Measurements from ENCODE around the gene EGFL7.

The EGFL7 gene

DNA sequence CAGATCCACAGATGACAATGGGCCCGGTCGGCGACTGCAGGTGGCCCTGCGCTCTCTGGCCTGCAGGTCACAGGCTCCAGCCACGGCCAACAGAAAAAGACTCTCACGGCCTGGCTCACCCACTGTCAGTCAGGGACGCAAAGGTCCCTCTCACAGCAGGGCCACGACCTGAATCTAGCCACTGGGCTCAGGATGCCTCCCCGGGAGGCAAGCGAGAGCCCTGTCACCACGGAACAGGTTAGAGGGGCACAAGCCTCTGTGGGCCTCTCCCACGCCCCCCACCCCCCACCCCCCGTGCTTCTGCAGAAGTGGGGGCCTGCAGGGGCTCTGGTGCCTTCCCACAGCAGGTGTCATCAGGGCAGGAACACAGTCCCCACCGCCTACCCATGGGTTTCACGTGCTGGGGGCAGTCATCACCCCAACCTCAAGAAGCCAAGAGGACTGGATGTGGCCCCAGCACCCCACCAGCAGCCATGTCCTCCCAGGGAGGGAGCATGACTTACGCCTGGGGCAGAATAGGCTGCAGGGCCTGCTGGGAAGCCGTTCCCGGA is 17.3 kb upstream of the EGFL7 start:
- DNase-seq = no peak

GRCh38 chr9:136645903-136646754 is 16.6 kb upstream of the EGFL7 start:
- no peak for DNase-seq

- DNase-seq = no peak
These were observed 15.6 kb upstream of the EGFL7 start for GRCh38 chr9:136646827-136647711.

DNA sequence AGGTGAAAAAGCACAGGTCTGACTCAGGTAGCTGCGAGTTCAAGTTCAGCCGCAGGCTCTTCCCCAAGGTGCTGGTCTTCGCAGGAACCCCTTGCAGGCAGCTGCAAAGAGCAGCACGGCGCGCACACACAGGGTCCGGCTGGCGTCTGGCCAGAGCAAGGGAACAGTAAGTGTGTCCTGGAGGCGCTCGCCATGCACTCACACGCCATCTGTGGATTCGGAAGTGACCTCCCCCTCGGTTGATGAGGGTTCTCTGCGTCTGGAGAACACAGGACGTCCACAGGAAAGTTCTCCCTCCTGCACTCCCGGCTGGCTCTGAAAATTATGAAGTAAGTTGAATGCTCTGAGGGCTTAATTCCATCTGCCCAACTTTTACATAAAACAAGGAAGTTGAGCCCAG is 14.0 kb upstream of the EGFL7 start:
- no peak for DNase-seq

DNA sequence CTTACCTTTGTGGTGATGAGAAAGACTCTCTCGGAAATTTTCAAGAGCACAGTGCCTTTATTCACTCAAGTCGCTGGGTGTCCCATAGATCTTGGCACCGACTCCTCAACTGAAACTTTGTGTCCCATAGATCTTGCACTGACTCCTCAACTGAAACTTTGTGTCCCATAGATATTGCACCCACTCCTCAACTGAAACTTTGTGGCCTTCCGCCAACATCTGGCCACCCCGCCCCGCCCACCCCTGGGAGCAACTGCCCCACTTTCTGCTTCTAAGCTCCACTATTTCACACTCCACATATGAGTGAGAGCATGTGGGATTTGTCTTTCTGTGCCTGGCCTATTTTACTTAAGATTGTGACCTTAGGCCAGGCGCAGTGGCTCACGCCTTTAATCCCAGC is 12.7 kb upstream of the EGFL7 start:
- no peak for DNase-seq

DNA sequence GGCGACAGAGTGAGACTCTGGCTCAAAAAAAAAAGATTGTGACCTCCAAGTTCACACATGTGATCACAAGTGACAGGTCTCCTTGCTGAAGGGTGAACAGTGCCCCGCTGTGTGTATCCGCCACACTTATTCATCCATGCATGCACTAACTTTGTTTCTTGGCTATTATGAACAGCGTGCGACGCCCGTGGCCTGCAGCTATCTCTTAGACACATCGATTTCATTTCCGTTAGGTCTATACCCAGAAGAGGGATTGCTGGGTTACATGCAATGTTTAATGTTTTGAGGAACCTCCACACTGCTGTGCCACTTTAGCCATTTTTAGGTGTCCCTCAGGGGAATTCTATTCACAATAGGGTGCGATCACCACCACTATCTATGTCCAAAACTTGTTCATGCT is 12.1 kb upstream of the EGFL7 start:
- no peak for DNase-seq

DNA sequence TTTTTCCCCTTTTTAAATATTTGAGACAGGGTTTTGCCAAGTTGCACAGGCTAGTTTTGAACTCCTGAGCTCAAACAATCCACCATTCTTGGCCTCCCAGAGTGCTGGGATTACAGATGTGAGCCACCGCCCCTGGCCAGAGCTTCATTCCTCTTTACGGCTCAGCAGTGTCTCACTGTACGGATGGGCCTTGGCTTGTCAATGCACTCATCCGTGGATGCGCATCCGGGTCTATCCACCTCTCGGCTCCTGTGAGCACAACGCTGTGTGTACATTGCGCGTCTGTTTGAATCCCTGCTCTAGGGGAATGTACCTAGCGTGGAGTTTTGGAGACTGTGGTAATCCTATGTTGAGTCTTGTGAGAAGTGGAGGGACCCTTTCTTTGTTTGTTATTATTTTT is 10.9 kb upstream of the EGFL7 start:
- no peak for DNase-seq

DNA sequence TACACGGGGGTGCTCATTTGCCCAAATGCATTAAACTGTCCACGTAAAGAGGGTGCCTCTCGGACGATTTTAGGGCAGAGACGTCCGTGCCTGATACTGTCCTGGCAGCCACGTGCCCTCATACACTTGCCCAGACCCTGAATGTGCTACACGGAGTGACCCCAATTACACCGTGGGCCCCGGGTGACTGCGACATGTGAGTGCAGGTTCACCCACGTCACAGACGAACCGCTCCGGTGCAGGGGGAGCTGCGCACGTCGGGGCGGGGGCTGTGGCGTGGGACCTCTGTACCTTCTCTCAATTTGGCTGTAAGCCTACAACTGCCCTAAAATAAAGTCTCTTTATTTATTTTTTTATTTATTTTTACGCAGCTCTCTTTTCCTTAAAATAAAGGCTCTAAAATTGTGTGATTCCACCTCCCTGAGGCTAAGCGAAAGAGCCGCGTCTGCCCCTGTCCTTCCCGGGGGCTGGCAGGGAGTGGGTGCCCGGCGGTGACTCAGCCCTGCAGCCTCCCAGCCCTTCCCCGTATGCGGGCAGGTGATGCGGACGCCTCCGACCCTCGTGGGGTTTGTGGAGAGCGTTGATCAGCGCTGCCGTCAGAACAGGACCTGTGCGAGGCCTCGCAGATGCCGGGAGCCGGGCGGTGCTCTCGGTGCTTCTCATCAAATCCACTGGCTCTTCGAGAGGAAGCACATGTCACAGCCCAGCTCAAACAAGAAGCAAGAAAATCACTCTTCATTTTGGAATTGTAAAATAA is 9.2 kb upstream of the EGFL7 start:
- no peak for DNase-seq

- no peak for DNase-seq
These were observed 7.7 kb upstream of the EGFL7 start for GRCh38 chr9:136654820-136655535.

DNA sequence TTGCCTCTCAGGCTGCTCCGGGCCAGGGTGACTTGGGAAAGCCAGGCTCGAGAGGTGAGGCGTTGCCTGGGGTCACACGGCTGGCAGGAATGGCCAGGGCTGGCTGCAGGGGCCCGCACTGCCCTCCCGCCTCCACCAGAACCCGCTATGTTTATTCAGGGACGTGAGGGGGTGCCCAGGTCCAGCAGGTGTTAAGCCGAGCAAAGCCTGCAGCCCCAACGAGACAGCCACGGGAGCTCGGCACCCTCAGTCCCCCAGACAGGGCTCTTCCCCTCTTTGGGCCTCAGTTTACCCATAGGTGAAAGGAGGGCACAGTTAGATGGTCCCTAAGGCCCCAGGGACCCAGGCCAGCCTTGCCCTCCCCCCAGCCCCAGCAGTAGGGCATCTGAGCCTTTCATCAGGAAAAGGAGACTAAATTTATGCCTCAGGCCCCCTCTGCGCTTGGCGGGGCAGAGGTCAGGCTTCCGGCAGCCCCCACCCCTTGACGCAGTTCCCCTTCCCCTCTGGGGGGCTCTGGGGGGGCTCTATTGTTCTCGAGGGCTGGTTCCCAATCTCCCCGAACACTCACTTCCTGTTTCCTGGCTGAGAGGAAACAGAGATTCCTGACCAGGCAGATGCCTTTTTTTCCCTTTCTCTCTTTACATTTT is 7.1 kb upstream of the EGFL7 start:
- DNase-seq = no peak

DNA sequence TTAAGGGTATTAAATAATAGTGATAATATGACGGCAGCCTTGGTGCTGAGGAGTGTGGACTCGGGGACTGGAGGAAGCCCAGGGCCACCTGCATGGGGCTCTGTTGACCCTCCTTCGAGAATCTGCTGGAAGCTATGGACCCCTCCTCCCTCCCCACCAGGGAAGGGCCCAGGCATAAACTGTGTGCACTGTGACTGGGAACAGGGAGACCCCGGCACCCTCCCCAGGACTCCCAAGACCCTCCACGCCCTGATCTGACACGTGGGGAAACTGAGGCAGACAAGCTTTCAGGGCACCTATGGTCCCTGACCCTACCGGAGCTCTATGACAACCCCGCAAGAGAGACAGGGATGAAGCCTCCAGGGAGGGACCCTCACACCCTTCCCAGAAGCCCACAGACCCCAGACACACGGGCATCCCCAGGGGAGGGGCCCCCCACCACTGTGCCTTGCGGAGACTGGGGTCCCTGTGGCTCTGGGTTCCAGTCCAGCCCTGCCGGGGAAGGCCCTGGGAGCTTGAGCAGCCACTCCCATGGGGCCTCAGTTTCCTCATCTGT is 6.5 kb upstream of the EGFL7 start:
- no peak for DNase-seq

GRCh38 chr9:136656795-136657611 is 5.7 kb upstream of the EGFL7 start:
- no peak for DNase-seq

- DNase-seq = no peak
These were observed 4.5 kb upstream of the EGFL7 start for GRCh38 chr9:136657974-136658848.

- peak; percentile 32 for DNase-seq
These were observed 3.7 kb upstream of the EGFL7 start for GRCh38 chr9:136658849-136659535.

DNA sequence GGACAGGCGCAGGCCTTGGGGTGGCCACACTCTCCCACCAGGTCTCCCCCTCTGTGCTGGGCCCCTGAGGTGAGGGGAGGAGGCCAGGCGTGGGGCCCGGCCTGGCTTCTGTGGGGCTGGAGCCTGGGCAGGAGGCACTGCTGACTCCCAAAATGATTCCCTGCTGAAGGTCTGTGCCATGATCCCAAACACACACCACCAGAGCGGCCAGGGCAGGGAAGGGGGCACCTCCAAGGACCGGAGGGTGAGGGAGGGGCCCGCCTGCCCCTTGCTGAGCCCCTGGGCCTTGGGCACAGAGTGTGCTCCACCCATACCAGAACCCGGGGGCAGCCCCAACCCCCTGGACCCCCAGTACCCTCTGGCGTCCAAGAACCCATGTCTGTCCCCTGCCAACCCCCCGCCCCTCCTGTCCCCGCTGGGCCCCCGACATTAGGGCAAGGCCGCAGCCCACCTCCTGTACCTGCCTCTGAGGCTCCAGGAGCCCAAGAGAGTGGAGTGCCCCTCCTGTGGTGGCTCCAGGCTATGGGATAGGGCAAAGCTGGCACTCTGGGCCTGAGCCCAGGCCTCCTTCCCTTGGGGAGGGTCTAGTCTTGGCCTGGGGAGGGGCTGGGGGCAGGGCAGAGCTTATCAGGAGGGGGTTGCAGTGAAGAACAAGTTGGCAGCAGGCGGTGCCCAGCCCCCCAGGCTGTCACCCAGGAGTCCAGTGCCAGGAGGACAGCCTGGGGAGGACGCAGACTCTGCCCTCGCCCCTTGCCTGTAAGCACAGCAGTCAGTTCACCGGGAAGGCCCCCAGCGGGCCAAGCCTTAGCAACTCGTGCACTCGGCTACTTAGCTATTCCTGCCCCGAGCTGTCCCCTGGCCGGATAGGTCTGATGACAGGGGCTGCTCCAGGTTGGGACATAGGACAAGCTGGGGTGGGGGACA is 2.6 kb upstream of the EGFL7 start:
- no peak for DNase-seq

DNA sequence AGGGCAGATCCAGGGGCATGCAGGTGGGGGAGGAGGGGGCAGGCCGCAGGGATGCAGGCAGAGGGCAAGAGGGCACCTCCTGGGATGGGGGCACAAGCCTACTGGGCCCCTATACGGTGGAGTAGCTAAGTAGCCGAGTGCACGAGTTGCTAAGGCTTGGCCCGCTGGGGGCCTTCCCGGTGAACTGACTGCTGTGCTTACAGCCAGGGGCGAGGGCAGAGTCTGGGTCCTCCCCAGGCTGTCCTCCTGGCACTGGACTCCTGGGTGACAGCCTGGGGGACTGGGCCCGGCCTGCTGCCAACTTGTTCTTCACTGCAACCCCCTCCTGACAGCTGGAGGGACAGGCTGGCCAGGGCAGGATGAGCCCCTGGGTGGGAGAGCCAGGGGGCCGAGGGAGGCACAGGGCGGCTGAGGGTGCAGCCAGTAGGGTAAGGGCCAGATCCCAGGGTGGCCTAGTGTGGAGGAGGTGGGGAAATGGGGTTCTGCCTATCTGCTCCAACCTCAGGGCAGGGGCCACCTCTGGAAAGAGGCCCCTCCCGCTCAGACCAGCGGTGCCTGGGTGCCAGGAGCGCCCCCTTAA is 1.7 kb upstream of the EGFL7 start:
- no peak for DNase-seq

- DNase-seq = no peak
These were observed 933 bp upstream of the EGFL7 start for GRCh38 chr9:136661641-136662325.

Measured in CD4-positive, alpha-beta T cell treated with Interleukin-6 for 4 hours (primary cell).